Neural crest cell (in vitro differentiated cells): ENCODE data around the gene PCDHA11. TPM values are rescaled to one million over a fixed set of nuclear protein-coding genes. Genes with fewer than 3 reads are reported as not detected.
"Not testable (repeated sequence)": the region's sequence is repeated elsewhere in the genome, so short reads cannot be mapped to it uniquely, and the experiment has no call there.

ENCODE experiments used
- DNase-seq: peaks from one replicate; pipeline ENCODE4 v3.0.0; 2021; ENCODE audit warnings: low read depth, mixed read lengths, low spot score
- H3K27ac Mint-ChIP-seq: one replicate; pipeline ENCODE4 v1.8.0; 2021; ENCODE audit warnings: mild to moderate bottlenecking, mixed read lengths; ENCODE audit not compliant: unreplicated experiment
- H3K27me3 Mint-ChIP-seq: 2 replicates; pipeline ENCODE4 v1.8.0; 2021; ENCODE audit warnings: low read depth, mild to moderate bottlenecking, mixed read lengths
- H3K36me3 Mint-ChIP-seq: 2 replicates; pipeline ENCODE4 v1.8.0; 2021; ENCODE audit warnings: low read depth, mild to moderate bottlenecking, mixed read lengths
- H3K4me1 Mint-ChIP-seq: 2 replicates; pipeline ENCODE4 v1.8.0; 2021; ENCODE audit warnings: mixed read lengths
- H3K4me3 Mint-ChIP-seq: one replicate; pipeline ENCODE4 v1.8.0; 2021; ENCODE audit warnings: mild to moderate bottlenecking, mixed read lengths
- H3K9me3 Mint-ChIP-seq: 2 replicates; pipeline ENCODE4 v1.8.0; 2021; ENCODE audit warnings: mixed read lengths
- total RNA-seq: library from RNA; stranded (reverse); gene quantifications from 2 replicates; pipeline ENCODE4 v1.2.1, GENCODE V29; 2021
- TF ChIP-seq, protein P1 (sequence below): fragments of 200-600 bp; sonication (generic); conservative IDR thresholded peaks from 2 replicates; pipeline ENCODE4 v1.5.0; 2021; ENCODE audit warnings: antibody characterized with exemption, mild to moderate bottlenecking

The PCDHA11 gene
- total RNA-seq, 1 donor from 2014 or later: 6.8 TPM

DNA sequence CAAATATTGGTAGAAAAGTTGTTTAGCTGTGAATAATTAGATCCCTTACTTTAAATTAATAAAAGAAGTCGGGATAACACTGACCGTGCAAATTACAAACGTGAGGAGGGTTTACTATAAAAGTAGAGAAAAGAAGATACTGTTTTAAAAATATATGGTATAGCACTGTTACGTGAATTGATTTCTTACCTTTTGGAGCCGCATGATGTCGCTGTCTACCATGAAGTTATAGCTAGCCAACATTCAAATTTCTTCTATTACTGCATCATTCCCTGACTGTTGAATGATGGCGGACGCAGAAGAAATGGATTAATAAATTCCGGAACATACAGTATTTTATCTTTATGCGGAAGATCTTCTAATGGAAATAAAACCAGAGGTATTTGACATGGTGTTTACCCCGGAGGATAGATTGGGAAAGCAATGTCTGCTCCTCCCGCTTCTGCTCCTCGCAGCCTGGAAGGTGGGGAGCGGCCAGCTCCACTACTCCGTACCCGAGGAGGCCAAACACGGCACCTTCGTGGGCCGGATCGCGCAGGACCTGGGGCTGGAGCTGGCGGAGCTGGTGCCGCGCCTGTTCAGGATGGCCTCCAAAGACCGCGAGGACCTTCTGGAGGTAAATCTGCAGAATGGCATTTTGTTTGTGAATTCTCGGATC lies 40.9 kb upstream of the PCDHA11 start, which contains the start of gene PCDHA6:
Gene PCDHA6 (plus strand): TSS at position 257 of the 658 bp plus-strand sequence. CDS start 132 bp downstream, at position 389.
- Mint-ChIP-seq H3K27ac (peak within 1 kb of the TSS; percentile 92), H3K4me1 (peaks cover 10% of the 10 kb centered on the region), H3K4me3 (peak within 1 kb of the TSS; percentile 87), H3K9me3 (peaks cover 9% of the 10 kb centered on the region), H3K27me3 (no peaks in the 10 kb centered on the region), H3K36me3 (peaks cover 57% of the 10 kb centered on the region)
- TF ChIP-seq, protein P1, sequence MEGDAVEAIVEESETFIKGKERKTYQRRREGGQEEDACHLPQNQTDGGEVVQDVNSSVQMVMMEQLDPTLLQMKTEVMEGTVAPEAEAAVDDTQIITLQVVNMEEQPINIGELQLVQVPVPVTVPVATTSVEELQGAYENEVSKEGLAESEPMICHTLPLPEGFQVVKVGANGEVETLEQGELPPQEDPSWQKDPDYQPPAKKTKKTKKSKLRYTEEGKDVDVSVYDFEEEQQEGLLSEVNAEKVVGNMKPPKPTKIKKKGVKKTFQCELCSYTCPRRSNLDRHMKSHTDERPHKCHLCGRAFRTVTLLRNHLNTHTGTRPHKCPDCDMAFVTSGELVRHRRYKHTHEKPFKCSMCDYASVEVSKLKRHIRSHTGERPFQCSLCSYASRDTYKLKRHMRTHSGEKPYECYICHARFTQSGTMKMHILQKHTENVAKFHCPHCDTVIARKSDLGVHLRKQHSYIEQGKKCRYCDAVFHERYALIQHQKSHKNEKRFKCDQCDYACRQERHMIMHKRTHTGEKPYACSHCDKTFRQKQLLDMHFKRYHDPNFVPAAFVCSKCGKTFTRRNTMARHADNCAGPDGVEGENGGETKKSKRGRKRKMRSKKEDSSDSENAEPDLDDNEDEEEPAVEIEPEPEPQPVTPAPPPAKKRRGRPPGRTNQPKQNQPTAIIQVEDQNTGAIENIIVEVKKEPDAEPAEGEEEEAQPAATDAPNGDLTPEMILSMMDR: peak; percentile 69
- DNase-seq: no peak

DNA sequence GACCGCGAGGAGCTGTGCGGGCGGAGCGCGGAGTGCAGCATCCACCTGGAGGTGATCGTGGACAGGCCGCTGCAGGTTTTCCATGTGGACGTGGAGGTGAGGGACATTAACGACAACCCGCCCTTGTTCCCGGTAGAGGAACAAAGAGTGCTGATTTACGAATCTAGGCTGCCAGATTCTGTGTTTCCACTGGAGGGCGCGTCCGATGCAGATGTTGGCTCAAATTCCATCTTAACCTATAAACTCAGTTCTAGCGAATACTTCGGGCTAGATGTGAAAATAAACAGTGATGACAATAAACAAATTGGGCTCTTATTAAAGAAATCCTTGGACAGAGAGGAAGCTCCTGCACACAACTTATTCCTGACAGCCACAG lies 40.4 kb upstream of the PCDHA11 start:
- Mint-ChIP-seq H3K27me3 (no peaks in the 10 kb centered on the region), H3K27ac (peak overlapping the region; percentile 92), H3K4me1 (peaks cover 10% of the 10 kb centered on the region), H3K4me3 (peak overlapping the region; percentile 87), H3K9me3 (peaks cover 12% of the 10 kb centered on the region), H3K36me3 (peaks cover 58% of the 10 kb centered on the region)
- no peak for DNase-seq
- TF ChIP-seq, protein P1: peak; percentile 45

DNA sequence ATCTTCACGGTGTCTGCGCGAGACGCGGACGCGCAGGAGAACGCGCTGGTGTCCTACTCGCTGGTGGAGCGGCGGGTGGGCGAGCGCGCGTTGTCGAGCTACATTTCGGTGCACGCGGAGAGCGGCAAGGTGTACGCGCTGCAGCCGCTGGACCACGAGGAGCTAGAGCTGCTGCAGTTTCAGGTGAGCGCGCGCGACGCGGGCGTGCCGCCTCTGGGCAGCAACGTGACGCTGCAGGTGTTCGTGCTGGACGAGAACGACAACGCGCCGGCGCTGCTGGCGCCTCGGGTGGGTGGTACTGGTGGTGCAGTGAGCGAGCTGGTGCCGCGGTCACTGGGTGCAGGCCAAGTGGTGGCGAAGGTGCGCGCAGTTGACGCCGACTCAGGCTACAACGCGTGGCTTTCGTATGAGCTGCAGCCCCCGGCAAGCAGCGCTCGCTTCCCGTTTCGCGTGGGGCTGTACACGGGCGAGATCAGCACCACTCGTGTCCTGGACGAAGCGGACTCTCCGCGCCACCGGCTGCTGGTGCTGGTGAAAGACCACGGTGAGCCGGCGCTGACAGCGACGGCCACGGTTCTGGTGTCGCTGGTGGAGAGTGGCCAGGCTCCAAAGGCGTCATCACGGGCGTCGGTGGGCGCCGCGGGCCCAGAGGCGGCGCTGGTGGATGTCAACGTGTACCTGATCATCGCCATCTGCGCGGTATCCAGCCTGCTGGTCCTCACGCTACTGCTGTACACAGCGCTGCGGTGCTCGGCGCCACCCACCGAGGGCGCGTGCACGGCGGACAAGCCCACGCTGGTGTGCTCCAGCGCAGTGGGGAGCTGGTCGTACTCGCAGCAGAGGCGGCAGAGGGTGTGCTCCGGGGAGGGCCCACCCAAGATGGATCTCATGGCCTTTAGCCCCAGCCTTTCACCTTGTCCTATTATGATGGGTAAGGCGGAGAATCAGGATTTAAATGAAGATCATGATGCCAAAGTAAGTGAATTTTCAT lies 39.0 kb upstream of the PCDHA11 start:
- H3K9me3 Mint-ChIP-seq: peaks cover 14% of the 10 kb centered on the region
- not testable (repeated sequence) for H3K27ac Mint-ChIP-seq, H3K4me1 Mint-ChIP-seq, H3K4me3 Mint-ChIP-seq, H3K27me3 Mint-ChIP-seq, DNase-seq
- H3K36me3 Mint-ChIP-seq: peaks cover 66% of the 10 kb centered on the region

DNA sequence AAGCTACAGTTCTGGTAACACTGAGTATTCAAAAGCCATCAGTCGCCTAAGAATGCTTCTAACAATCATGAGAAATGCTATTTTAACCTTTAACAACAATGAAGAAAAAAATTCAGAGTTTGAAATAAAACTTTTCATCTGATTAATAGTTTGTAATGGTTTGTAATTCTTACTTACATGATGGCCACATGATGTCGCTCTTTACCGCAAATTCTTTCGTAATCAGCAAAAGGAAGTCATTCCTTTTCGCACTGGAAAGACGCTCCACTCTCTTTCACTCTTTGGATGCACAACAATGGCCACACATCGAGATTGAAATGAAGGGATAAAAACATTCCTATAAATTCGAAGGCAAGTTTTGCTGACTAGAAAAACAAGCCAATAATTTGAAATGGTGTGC lies 34.8 kb upstream of the PCDHA11 start, which contains the start of gene PCDHA7:
Gene PCDHA7 (plus strand): TSS at position 277 of the 400 bp plus-strand sequence. CDS start 115 bp downstream, at position 392.
- peaks cover 10% of the 10 kb centered on the region for H3K9me3 Mint-ChIP-seq
- no peak within 1 kb of the TSS for H3K27ac Mint-ChIP-seq
- no peak for DNase-seq
- H3K36me3 Mint-ChIP-seq: peaks cover 59% of the 10 kb centered on the region
- no peaks in the 10 kb centered on the region for H3K27me3 Mint-ChIP-seq
- TF ChIP-seq, protein P1: no peak
- H3K4me3 Mint-ChIP-seq: no peak within 1 kb of the TSS
- no peaks in the 10 kb centered on the region for H3K4me1 Mint-ChIP-seq

DNA sequence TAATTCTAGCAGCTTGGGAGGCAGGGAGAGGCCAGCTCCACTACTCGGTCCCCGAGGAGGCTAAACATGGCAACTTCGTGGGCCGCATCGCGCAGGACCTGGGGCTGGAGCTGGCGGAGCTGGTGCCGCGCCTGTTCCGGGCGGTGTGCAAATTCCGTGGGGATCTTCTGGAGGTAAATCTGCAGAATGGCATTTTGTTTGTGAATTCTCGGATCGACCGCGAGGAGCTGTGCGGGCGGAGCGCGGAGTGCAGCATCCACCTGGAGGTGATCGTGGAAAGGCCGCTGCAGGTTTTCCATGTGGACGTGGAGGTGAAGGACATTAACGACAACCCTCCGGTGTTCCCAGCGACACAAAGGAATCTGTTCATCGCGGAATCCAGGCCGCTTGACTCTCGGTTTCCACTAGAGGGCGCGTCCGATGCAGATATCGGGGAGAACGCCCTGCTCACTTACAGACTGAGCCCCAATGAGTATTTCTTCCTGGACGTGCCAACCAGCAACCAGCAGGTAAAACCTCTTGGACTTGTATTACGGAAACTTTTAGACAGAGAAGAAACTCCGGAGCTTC lies 34.2 kb upstream of the PCDHA11 start:
- not testable (repeated sequence) for DNase-seq, H3K4me3 Mint-ChIP-seq, H3K4me1 Mint-ChIP-seq, H3K27ac Mint-ChIP-seq, H3K9me3 Mint-ChIP-seq, H3K27me3 Mint-ChIP-seq
- H3K36me3 Mint-ChIP-seq: peaks cover 59% of the 10 kb centered on the region
